Neutrophil (primary cell): ENCODE results near the gene PODNL1.

ENCODE experiments used
- H3K27ac ChIP-seq: fragments of 200-600 bp; sonication (generic); 2 replicates; pipeline ENCODE4 v1.5.1; 2016; ENCODE audit warnings: mild to moderate bottlenecking, moderate library complexity
- H3K27me3 ChIP-seq: fragments of 200-600 bp; sonication (generic); 2 replicates; pipeline ENCODE4 v1.6.0; 2016; ENCODE audit warnings: mild to moderate bottlenecking
- H3K36me3 ChIP-seq: fragments of 200-600 bp; sonication (generic); 2 replicates; pipeline ENCODE4 v1.5.1; 2017
- H3K4me1 ChIP-seq, 2 experiments: fragments of 200-600 bp in 1 of 2; sonication (generic) in 1 of 2; 1 replicate in 1 of 2; 2 replicates in 1 of 2; pipeline versions ENCODE4 v1.5.1 to v1.6.1; 2013 to 2016; ENCODE audit warnings: low read depth in 1 of 2, low read length in 1 of 2, mild to moderate bottlenecking in 1 of 2, moderate library complexity in 1 of 2; ENCODE audit not compliant: control insufficient read depth in 1 of 2, insufficient read depth in 1 of 2
- H3K4me3 ChIP-seq, 2 experiments: fragments of 200-600 bp in 1 of 2; sonication (generic) in 1 of 2; 1 replicate in 1 of 2; 2 replicates in 1 of 2; pipeline ENCODE4 v1.5.1; 2013 to 2016; ENCODE audit warnings: low read depth in 1 of 2, low read length in 1 of 2, mild to moderate bottlenecking in 1 of 2, moderate library complexity in 1 of 2
- H3K9me3 ChIP-seq: fragments of 200-600 bp; sonication (generic); 2 replicates; pipeline ENCODE4 v1.5.1; 2016
- CTCF ChIP-seq: fragments of 200-600 bp; sonication (generic); IDR thresholded peaks from 2 replicates; pipeline ENCODE4 v1.5.1; 2016; ENCODE audit warnings: antibody characterized with exemption

PODNL1 gene

GRCh38 chr19:13966684-13967128 is 28.5 kb upstream of the PODNL1 start:
- Histone ChIP-seq H3K27me3 (no peaks in the 10 kb centered on the region), H3K9me3 (no peaks in the 10 kb centered on the region), H3K4me1 (no peaks in the 10 kb centered on the region), H3K36me3 (peaks cover 91% of the 10 kb centered on the region), H3K4me3 (no peak overlapping the region), H3K27ac (no peak overlapping the region)
- no peak for TF ChIP-seq CTCF

- Histone ChIP-seq H3K27ac (no peak overlapping the region), H3K4me1 (no peaks in the 10 kb centered on the region)
These were observed 27.9 kb upstream of the PODNL1 start for GRCh38 chr19:13965926-13966683.

GRCh38 chr19:13965377-13965896 is 27.2 kb upstream of the PODNL1 start:
- H3K27ac ChIP-seq, result no peak overlapping the region
- no peaks in the 10 kb centered on the region for H3K9me3 ChIP-seq
- no peaks in the 10 kb centered on the region for H3K4me1 ChIP-seq
- TF ChIP-seq CTCF, result no peak
- H3K36me3 ChIP-seq, result peaks cover 98% of the 10 kb centered on the region
- H3K4me3 ChIP-seq, result no peak overlapping the region
- no peaks in the 10 kb centered on the region for H3K27me3 ChIP-seq

More at GRCh38 chr19:13965926-13966683, 27.9 kb upstream of the PODNL1 start:
- H3K9me3 ChIP-seq, result no peaks in the 10 kb centered on the region
- H3K27me3 ChIP-seq, result no peaks in the 10 kb centered on the region
- H3K4me3 ChIP-seq, result no peak overlapping the region
- H3K36me3 ChIP-seq, result peaks cover 92% of the 10 kb centered on the region
- TF ChIP-seq CTCF, result no peak

GRCh38 chr19:13964776-13965175 is 26.6 kb upstream of the PODNL1 start:
- Histone ChIP-seq H3K4me3 (no peak overlapping the region), H3K27me3 (no peaks in the 10 kb centered on the region), H3K27ac (no peak overlapping the region), H3K36me3 (peaks cover 99% of the 10 kb centered on the region), H3K9me3 (no peaks in the 10 kb centered on the region), H3K4me1 (no peaks in the 10 kb centered on the region)
- TF ChIP-seq CTCF, result no peak

GRCh38 chr19:13963603-13964105 is 25.4 kb upstream of the PODNL1 start:
- no peak for TF ChIP-seq CTCF
- Histone ChIP-seq H3K27ac (no peak overlapping the region), H3K4me3 (no peak overlapping the region), H3K36me3 (peaks cover 99% of the 10 kb centered on the region), H3K27me3 (no peaks in the 10 kb centered on the region), H3K9me3 (no peaks in the 10 kb centered on the region), H3K4me1 (no peaks in the 10 kb centered on the region)
